Measurements from ENCODE around the gene MELK. TPM values are rescaled to one million over a fixed set of nuclear protein-coding genes. Genes with fewer than 3 reads are reported as not detected.

Gene MELK
- total RNA-seq, 1 experiment from 2014 or later, result 63.2 TPM

GRCh38 chr9:36659500-36659899 lies 86.8 kb downstream of the MELK start:
- no peak overlapping the region for H3K4me2 ChIP-seq (ENCODE audit: low read length)
- H3K4me1 ChIP-seq (ENCODE audit: control insufficient read depth in 1 of 2, insufficient read depth in 2 of 2, low read length in 2 of 2), result no peaks in the 10 kb centered on the region
- no peak for DNase-seq (ENCODE audit: low read depth, low spot score)
- BruUV-seq (replicated peaks), result no TSS peak
- no peak for ATAC-seq
- H3K79me2 ChIP-seq (ENCODE audit: insufficient read depth, low read length), result peaks cover 24% of the 10 kb centered on the region
- H3K27ac ChIP-seq (ENCODE audit: low read depth, low read length), result no peak overlapping the region
- no peaks in the 10 kb centered on the region for H4K20me1 ChIP-seq (ENCODE audit: insufficient read depth)
- H3K9me3 ChIP-seq (ENCODE audit: control insufficient read depth in 1 of 2, insufficient read depth in 1 of 2, low read depth in 1 of 2, low read length in 2 of 2), result no peaks in the 10 kb centered on the region
- H3K4me3 ChIP-seq (replicated peaks in 1 of 2; ENCODE audit: low read depth in 1 of 2, low read length in 2 of 2), result no peak overlapping the region
- TF ChIP-seq ZNF274 (IDR thresholded peaks at IDR 0.05; ENCODE audit: low read depth, low read length), result no peak
- no peak for TF ChIP-seq MAX (IDR thresholded peaks at IDR 0.05)
- TF ChIP-seq SP1 (IDR thresholded peaks at IDR 0.05; ENCODE audit: low read depth), result no peak
- TF ChIP-seq EZH2 (IDR thresholded peaks at IDR 0.05), result no peak
- TF ChIP-seq ATF3 (IDR thresholded peaks at IDR 0.05), result no peak
- no peak for TF ChIP-seq FOSL1 (IDR thresholded peaks at IDR 0.05; ENCODE audit: low read depth)
- no peak for TF ChIP-seq ELF1 (IDR thresholded peaks at IDR 0.05; ENCODE audit: borderline replicate concordance, low read depth)
- no peak for TF ChIP-seq REST (IDR thresholded peaks at IDR 0.05; ENCODE audit: low read depth)
- TF ChIP-seq POLR2AphosphoS5 (IDR thresholded peaks at IDR 0.05; ENCODE audit: low read depth, low read length), result no peak
- TF ChIP-seq CEBPB (IDR thresholded peaks at IDR 0.05; ENCODE audit: low read depth), result no peak
- TF ChIP-seq POLR2A (IDR thresholded peaks at IDR 0.05; ENCODE audit: borderline replicate concordance, extremely low read depth, insufficient read depth, insufficient read length), result no peak
- TF ChIP-seq SRF (IDR thresholded peaks at IDR 0.05; ENCODE audit: low read depth), result no peak
- no peak for TF ChIP-seq ZBTB33 (IDR thresholded peaks at IDR 0.05; ENCODE audit: extremely low read depth, insufficient replicate concordance, low read length)
- TF ChIP-seq EGR1 (IDR thresholded peaks at IDR 0.05; ENCODE audit: low read depth), result no peak
- TF ChIP-seq RAD21 (IDR thresholded peaks at IDR 0.05; ENCODE audit: low read depth), result no peak
- no peak for TF ChIP-seq CTCF (IDR thresholded peaks at IDR 0.05 in 2 of 3, conservative IDR thresholded peaks at IDR 0.05 in 1 of 3; ENCODE audit: borderline replicate concordance in 1 of 3, insufficient read depth in 1 of 3, low read depth in 2 of 3, low read length in 2 of 3)
- no peak for TF ChIP-seq TCF7L2 (IDR thresholded peaks at IDR 0.05; ENCODE audit: borderline replicate concordance, extremely low read depth, insufficient read depth, insufficient read length)
- TF ChIP-seq SIN3A (IDR thresholded peaks at IDR 0.05; ENCODE audit: low read depth), result no peak
- no peak for TF ChIP-seq JUND (IDR thresholded peaks at IDR 0.05)
- TF ChIP-seq EZH2phosphoT487 (IDR thresholded peaks at IDR 0.05; ENCODE audit: borderline replicate concordance), result no peak
- CTCF ChIA-PET, result no interaction called here
- H3K36me3 ChIP-seq (ENCODE audit: control insufficient read depth in 1 of 2, insufficient read depth in 2 of 2, low read length in 2 of 2), result peaks cover 3 to 7% of the 10 kb centered on the region in 2 experiments; a peak in 2 of 4 replicates
- intact Hi-C loops (cut with micrococcal nuclease), result no loop called here
- H2AFZ ChIP-seq (ENCODE audit: low read depth, low read length, poor library complexity, severe bottlenecking), result no peak overlapping the region
- POLR2A ChIA-PET, result no interaction called here
- H3K27me3 ChIP-seq (ENCODE audit: insufficient read depth, low read length), result no peaks in the 10 kb centered on the region
- no peak overlapping the region for H3K9ac ChIP-seq (ENCODE audit: low read length)
- H3K9me2 ChIP-seq (ENCODE audit: insufficient read depth), result no peaks in the 10 kb centered on the region
- RAD21 ChIA-PET (ENCODE audit: low non-redundant PET in 1 of 2, low total read pairs in 2 of 2, uncharacterized antibody in 2 of 2, unreplicated experiment in 2 of 2), result no interaction called here
